ENCODE measurements around the gene CARD18.
A peak's percentile ranks its signal among the peaks of the same experiment; 100 is the strongest.

The CARD18 gene, protein sequence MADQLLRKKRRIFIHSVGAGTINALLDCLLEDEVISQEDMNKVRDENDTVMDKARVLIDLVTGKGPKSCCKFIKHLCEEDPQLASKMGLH

DNA sequence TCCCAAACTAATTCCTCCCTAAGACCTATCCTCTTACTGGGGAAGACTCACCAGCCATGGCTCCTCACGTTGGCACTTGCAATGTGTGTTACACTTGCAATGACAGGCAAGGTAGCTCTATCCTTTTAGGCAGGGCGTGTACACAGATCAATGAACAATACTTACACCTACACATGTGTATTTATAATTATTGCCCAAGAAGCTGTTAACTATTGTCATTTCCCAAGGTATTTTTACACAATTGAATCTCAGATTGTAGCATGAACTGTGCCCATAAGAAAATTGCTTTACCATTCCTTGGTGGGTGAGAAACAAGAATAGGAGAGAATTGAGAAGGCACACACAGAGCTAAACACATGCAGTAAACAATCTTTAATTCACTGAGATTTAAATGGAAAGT lies at the start of gene CARD18:
TSS of gene CARD18 (minus strand) at position 101 of the 400 bp plus-strand sequence. CDS start at position 58, 43 bp downstream.
- DNase-seq = no peak

DNA sequence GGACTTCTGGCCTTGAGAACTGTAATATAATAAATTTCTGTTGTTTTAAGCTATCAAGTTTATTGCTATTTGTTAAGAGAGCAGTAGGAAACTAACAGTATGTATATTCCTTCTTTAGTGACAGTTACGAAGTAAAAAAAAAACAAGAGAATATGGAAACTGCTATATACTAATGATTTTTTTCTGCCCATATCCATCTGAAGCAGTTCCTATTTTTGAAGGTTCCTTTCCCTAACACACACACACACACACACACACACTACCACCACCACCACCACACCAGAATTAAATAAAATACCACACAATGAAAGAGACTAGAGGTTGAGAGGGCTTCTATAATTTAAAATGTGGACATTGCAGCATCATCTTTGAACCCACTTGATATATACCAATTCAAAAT lies 44.4 kb upstream of the CARD18 start:
- DNase-seq = no peak

DNA sequence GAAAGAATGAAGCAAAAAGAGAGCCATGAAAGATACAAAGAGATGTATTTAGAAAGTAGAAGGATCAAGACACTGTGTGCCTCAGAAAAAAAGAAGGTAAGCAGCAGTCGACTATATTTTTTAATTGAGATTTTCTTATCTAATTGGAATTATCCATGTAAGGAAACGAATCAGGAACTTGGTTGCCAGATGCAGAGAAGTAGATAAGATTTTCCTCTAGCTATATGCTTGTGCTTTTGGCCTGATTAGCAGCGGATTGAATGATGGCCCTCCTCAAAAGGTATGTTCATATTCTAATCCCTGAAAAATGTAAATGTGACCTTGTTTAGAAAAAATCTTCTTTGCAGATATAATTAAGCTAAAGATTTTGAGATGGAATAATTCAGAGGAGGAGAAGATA lies 43.9 kb upstream of the CARD18 start:
- no peak for DNase-seq

DNA sequence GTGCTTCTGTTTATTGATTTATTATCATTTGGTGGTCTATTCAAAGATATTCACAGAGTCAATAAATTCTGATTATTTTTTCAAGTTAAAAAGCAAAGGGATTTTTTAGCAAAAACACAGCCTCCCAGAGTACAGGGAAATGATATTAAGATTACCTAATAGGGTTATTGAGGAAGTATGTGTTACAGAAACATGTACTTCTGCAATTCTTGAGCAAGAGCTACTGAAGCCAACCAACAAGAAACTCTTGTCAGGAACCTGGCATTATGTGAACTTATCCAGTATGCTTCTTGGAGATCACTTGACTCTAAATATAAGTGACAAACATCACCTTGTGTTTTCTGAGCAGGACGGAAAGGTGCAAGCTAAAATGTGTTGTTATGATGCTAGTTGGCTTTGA lies 42.0 kb upstream of the CARD18 start:
- no peak for DNase-seq

DNA sequence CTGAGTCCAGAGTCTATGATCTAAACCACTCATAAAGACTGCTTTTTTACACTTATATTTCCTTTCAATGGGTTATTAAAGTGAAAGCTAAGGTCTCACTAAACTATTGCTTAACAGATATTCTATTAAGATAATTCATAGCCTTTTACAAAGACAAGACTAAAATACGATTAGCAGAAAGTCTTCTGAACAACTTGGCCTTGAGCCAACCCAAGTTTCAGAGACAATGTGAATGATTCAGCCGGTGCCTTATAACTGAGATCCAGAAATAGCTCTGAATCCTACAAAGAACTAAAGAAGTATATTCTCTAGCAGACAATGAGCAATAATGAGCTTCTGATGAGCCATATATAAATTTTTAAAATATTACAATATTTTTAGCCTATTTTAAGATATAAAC lies 41.5 kb upstream of the CARD18 start:
- DNase-seq = no peak

DNA sequence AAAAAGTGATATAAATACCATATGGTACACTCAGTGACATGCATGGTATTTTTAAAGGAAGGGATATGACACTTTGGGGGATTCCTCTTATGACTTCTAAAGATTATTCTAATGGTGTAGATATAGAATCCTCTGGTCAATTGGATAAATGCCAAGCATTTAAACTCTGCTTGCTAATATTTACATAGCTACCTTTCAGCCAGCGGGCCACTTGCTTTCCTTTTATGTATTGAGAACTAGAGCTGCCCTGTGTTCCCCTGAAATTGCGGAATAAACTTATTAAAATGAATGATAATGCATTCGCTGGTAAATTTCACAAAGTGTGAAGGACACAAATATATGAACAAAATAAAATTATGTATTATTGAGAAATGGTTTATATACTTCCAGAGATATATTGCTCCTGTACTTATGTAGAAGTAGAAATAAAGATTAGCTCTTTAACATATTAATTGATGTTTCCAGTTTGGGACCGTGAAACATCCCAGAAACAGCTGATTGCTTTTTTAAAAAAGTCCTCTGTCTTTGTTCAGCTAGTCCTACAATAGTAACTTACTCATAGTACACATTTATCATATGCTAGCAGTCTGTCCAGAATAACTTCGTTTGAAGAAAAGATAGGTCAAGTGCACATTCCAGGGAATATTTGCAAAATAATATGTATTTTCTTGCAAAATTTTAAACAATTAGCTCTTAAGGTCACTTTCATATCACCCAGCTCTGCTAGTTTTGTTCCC lies 40.1 kb upstream of the CARD18 start:
- DNase-seq = peak in 1 of 2 experiments; percentile 46

DNA sequence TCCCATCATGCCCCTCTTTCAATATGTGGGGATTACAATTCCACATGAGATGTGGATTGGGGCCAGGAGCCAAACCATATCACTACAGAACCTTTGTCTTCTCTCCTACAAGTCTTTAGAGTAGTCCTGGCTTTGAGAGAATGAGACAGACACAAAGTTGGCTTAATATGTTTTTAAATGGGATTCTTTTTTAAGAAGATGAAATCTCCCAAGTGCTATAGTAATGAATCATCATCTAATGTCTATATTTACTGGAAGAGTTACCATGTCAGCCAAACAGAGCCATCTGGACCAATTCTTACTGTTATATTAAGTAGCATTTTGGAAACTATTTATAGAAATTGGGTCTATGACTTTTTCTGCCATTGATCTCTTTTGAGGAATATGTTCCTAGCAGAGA lies 38.1 kb upstream of the CARD18 start:
- no peak for DNase-seq

DNA sequence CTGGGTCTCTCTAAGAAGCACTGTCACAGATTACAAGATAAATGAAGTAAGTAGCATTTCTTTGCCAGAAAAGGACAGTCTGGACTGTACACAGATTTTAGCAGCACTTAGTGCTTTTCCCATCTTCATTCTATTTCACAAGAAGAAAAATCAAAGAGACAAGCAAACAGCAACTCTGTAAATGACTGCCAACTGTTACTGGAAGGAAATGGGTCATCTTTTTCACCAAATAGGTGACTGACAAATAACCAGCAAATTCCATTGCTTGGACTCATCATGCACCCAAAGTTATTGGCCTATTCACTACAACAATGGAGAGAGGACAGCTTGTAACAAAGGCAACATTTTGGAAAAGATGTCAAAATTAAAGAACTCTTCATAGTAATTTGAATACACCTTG lies 28.9 kb upstream of the CARD18 start:
- no peak for DNase-seq

DNA sequence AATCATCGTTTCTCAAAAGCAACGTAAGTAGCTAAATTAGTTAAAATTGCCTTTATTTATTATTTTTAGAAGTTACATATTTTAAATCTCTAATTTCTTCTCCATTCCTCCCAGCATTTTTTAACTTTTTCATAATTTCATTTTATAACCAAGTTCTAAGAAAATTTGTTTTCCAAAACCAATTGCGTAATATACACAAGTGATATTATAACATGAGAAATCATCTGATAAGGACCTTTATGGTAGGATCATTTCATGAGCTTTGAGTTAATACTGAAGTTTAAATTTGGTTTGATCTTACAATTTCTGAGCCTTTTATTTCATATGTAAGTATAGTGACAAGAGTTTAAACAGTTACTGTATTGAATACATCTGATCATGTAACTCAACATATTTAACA lies 27.7 kb upstream of the CARD18 start:
- DNase-seq = no peak

DNA sequence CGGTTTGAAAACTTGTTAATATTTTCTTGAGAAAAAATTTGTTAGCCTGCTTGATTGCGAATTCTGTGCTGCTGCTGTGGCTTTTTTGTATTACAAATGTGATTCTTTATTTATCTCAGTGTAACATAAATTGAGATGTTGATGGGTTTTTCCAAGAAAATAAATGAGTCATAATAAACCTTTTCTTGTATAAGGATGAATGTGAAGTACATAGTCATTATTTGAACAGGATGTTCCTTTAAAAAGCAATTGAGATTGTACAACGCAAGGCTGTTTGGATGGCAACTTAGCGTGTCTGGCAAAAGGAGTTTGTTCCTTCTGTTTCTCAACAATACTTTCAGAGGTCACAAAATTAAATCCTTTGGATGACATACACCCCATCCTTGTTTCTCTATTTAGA lies 24.6 kb upstream of the CARD18 start:
- DNase-seq = no peak

DNA sequence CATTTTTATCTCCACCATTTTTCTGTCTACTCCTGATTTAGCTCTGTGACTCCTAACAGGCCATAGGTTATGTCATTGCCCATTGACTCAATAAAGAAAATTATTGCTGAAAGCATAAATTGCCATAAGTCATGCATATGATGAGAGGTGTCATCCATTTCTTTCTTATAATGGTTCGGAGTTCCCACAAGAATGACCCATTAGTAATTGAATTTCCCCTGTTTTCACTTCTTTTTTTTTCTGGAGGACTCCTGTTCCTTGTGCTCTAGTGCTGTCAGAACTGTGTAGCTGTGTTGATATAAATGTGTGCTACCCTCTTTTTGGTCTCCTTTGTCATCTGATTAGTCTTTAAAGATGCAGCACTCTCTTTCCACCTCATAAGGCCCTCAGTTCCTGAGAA lies 22.9 kb upstream of the CARD18 start:
- no peak for DNase-seq

DNA sequence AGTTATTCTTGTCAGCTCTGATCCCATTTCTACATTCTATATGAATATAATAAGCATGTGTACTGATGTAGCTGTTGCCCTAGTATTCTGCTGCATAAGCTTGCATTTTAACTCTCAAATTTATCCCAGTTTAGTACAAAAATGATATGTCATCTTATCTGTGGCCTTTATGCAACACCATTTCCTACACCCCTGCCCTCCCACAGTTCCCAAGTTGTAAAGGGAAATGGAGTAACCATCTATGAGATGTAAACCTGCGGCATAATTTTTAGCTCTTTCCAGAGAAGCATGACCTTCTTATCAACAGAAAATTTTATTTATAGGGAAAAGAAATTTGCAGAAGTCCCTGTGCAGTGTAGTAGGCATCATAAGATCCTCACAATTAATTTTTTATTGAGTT lies 18.9 kb upstream of the CARD18 start:
- no peak for DNase-seq

DNA sequence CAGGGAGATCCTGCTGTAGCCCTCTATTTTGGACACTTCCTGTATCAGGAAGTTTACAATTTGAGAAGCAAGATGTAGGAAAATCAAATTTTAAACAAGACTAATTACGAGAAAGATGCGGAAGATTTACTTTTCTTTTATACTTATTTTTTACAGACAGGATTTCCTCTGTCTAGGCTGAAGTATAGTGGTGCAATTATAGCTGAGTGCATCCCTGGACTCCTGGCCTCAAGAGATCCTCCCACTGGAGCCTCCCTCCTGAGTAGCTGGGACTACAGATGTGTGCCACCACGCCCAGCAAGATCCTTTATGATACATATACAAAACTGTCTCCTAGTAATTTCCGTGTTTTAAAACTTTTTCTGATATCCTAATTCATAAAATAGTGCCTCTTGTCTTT lies 17.2 kb upstream of the CARD18 start:
- no peak for DNase-seq

DNA sequence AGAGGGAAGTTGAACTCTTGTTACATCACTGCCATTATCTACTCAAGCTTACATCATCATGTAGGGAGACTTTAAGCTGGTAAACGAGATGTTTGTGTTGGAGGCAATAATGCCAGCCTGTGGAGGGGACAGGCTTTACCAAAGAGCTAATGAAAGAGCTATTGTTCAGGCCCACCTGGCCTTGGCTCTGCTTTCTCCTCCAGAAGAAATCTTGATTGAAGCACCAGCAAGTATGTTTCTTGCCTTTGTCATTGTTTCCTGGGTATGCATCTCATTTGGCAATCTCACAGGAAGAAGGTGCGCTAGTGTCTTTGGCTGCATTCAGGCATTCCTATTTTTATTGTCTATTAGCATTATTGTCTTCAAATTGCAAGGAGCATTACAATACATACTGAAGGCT lies 16.7 kb upstream of the CARD18 start:
- DNase-seq = no peak

DNA sequence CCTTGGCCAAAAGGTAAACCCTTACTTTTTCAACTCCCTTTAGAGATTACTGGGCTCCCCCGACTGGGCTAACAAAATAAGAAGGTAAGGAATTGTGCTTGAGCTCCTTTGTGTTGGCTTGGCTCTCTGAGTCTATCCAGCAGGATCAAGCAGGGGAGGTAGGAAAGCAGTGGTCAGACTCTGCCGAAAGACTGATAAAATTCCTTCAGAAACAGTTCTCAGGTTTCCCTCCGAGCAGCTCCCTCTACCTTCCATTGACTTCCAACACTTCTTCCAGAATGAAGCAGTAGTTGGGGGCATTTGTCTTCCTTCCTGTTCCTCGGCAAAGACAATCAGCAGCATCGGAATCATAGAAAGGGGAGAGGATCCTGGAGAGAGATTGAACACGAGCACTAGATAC lies 16.1 kb upstream of the CARD18 start:
- DNase-seq = no peak

DNA sequence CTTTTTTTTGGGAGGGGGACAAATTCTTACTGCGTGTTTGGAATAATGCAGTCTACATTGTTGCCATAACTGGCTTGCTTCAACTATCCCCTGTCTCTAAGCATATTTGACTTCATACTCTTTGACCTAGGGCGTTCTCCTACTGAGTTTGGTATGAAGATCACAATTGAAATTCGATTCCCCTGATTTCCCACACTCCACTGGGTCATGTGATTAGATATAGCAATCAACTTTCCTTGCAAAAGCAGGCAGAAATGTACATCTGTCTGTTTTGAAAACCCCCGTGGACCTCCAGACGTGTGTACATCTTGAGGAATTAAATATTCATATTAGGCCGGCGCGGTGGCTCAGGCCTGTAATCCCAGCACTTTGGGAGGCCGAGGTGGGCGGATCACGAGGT lies 13.8 kb upstream of the CARD18 start:
- DNase-seq = no peak

DNA sequence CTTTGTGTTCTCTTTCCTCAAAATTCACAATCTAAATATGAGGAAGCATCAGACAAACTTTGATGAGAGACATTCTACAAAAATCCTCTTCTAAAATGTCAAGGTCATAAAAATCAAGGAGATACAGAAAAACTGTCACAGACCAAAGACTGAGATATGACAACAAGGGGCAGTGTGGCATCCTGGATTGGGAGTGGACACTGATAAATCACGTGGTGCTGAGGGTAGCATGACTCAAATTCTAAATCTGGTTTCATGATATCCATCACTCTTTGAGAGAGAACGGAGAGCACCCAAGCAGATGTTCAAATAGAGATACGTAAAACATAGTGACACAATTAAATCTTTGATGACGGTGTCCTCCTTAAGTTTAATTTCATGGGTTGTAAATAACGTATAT lies 13.0 kb upstream of the CARD18 start:
- DNase-seq = no peak

DNA sequence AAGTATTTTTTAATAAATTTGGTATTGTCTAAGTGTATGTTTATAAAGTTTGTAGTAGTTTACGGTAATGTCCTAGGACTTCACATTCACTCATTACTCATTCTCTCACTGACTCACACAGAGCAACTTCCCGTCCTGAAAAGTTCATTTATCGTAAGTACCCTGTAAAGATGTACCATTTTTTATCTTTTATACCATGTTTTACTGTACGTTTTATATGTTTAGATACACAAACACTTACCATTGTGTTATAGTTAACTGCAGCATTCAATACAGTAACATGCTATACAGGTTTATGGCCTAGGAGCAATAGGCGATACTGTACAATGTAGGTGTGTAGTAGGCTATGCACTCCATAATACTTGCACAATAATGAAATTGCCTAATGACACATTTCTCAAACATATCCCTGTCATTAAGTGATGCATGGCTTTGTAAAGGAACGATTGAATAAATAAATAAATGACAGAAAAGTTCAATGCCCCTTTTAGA lies 12.5 kb upstream of the CARD18 start:
- no peak for DNase-seq

DNA sequence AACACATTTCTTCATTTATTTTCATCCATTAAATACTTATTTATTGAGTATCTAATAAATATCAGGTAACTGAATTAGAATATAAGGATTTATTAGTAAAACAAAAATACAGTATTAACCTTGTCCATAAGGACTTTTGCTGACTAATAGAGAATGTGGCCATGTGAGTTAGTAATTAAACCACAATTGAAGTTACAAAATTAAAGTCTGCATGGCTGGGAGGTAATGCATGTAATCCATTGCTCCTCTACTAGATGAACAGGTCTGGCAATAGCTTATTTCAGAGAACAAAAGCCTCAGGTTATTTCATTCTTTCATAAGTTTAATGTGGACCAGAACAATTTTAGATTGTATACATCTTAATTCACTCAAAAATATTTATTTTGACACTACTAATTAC lies 9.9 kb upstream of the CARD18 start:
- DNase-seq = no peak

DNA sequence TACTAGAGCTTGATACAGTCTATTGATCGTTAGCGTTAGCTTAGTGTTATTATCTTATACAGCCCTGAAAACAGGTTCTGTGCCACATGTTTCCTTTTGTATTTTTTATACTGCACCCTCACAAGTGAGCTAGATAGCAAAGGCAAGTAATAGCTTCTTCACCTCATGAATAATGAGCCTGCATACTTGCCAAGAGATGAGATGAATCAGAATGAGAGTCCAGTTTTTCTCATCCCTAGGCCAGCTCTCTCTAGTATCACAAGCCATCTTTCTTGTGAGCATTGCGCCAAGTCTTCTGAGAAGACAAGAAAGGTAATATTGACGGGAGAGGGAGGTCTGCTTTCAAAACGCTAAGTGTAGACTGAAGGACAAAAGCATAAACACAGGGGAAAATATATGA lies 8.7 kb upstream of the CARD18 start:
- no peak for DNase-seq

DNA sequence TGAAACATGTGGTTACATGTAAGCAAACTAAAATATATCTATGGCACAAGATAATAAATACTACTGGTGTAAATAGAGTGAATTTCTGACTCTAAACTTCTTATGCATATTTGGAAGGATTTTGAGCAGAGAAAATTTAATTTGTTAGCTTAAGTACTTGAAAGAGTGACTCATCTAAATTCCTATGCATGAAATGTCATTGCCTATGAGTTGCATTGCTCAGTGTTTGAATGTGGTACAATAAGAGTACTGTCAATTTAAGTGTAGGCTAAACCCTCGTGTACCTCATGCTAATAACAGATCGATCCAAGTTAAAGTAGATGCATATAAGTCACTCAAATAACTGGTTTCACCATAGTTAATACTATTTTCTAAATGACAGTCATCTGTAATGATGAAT lies 5.3 kb upstream of the CARD18 start:
- DNase-seq = no peak

DNA sequence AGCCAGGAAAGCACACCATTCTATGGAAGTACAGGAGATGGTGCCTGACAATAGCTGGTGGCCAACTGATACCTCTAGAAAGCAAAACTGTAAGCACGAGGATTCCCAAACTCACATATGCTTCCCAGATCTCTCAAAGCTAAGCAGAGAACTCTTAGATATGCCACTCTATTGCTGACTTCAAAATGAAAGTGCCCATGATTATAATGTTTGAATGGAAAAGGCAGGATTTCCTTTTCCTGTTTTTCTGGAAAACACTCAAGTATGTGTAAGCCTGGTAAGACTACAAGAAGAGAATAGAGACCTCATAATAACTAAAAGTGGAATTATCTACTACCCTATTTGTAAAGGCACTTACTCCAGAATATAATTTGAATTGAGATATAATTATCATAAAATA lies 2.6 kb upstream of the CARD18 start:
- DNase-seq = no peak

DNA sequence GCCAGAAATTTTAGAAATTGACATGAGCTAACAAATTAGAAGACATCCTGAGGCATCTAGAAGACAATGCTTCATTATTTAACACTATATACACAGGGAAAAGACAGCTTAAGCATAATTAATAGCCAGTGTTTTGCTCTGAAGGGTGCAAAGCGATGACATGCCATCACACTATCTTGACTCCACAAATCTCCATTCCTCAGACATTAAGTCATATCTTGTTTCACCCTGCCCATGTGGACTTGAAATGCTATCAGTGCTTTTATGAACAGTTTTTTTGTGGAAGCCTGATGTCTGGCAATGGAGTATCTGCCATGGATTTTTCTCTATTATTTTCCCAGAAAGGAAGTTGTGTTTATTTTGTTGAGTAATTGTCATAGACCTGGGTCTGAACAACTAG lies 2.3 kb downstream of the CARD18 start:
- no peak for DNase-seq

DNA sequence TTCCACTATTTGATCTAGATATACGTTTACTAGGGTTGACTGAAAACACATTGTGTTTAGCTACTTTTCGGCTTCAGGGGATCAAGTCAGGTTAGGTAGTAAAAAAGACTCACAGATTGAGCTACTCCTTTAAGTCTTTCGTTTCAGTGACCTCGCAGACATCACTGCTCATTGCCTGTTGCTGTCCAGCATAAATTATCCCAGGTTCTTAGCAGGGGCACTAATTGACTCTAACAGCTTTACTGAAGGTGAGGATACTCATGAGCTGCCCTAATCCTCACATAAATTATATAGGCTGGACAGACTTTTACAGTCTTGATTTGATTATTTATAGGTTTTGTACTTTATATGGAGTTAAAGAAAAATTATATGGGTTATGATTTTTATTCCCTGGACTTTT lies 3.7 kb downstream of the CARD18 start:
- DNase-seq = no peak

Measured in NCI-H2081 (cell line).